Measurements from ENCODE around the gene TMEM109.

TMEM109 gene

GRCh38 chr11:60912223-60912850 is 1.6 kb upstream of the TMEM109 start:
- DNase-seq, result no peak

DNA sequence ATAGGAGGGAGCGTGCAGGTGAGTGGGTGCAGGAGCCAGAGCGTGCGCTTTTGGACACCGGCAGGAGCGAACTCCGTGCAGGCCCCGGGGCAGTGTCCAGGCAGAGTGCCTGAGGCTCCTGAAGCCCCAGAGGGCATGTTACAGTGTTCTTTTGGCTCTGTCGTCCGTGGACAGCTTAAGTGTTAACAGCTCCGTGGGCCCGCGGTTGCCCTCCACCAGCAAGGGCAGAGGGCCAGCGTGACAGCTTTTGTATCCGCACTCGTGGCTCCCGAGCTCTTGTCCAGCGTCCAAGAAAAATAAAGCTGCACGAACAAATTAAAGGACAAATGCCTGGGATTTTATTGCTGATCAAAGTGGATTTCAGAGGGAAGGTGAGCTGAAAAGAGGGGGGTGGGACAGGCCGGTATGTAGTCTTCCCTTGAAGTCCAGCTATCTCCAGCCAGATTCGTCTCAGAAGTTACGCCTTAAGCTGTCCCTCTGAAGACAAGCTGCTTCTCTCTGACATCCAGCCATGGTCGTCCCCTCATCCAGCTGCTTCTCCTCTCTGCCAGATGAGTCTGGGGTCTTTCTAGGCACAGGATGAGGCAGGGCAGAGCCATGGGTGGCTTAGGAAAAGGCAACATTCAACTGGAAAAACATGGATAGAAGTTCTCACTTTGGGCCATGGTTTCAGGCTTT is 968 bp upstream of the TMEM109 start:
- no peak for DNase-seq

- no peak for DNase-seq
Measured at GRCh38 chr11:60914633-60915247, 782 bp downstream of the TMEM109 start.

DNA sequence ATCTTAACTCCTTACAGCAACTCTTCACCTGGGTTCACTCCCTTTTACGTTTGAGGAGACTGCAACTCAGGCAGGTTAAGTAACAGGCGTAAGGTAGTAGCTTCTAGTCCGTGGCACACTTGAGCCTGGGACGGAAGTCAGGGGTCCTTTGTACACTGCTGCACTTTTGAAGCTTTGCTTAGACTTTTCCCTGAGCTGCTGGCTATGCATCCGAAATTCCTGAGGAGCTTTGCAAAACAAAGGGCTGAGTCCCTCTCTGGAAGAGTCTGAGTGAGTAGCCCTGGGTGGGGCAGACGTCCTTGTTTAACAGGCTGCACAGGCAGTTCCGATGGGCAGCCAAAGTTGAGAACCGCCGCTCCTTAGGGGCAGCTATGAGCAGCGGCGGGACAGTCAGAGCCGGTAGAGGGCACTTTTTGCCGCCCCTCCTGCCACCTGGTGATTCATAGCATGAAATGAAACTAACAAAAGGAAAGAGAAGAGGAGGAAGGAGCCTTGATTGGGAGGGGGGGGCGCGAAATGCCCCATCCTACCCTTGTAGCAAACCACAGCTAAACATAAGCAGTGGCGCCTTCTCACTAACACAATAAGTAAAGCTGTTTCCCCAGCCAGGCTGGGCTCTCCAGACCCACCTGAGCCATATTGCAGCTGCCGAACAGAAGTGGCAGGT is 1.4 kb downstream of the TMEM109 start:
- DNase-seq, result no peak

DNA sequence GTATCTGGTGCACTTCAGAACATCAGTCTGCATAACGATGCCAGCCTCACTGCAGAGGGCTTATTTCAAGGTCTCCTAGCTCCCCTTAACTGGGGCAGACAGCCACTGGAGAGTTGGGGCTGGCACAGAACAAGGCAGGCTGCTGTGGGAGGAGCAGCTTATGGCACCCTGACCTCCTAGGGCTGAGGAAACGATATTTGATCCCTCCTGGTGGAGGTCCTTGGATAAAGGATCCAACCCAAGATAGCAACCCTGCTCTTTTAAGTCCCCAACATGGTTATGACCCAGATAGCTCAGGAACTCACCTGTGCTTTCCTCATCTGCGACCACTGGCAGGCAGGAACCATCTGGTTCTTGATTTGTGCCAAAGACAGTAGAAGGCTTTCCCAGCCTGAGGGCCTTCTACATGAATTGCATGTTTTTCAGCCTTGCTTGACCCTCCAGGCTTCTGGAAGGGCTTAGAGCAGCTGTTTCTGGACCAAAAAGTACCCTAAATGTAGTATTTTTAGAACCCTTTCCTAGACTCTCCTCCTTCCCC is 2.8 kb downstream of the TMEM109 start:
- no peak for DNase-seq

GRCh38 chr11:60917267-60917666 is 3.3 kb downstream of the TMEM109 start:
- DNase-seq, result no peak

DNA sequence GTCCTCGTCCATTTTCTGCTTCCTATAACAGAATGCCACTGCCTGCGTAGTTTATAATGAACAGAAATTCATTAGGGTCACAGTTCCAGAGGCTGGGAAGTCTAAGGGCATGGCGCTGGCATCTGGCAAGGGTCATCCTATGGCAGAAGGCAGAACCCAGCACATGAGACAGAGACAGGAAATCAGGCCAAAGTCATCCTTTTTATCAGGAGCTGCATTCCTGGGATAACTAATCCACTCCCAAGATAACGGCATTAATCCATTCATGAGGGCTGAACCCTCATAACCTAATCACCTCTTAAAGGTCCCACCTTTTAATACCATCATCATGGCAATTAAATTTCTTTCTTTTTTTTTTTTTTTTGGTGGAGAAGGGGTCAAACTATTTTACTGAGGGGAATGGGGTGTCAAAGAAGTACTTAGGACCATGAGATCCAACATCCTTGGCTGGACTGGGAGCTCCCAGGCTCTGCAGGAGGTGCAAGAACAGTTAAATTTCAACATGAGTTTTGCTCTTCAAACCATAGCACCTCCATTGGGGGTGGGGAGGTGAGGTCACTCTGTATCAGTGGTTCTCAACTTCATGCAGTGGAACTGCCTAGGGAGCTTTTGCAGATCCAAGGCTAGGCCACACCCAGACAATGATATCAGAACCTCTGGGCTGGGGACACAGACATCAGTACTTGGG is 4.4 kb downstream of the TMEM109 start:
- no peak for DNase-seq

DNA sequence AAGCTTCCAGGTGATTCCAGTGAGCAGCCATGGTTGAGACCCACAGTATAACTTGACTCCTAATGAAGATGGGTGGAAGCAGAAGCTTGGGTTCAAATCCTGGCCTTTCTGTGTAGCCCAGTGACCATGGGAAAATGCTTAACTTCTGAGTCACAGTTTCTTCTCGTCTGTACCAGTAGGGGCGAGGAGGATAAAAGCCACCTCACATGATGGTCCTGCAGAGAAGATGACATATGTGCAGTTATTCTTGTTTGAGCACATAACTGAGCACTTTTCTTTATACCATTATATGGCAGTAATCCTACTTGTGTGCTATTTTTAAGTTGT is 4.9 kb downstream of the TMEM109 start:
- no peak for DNase-seq

GRCh38 chr11:60919320-60919719 is 5.4 kb downstream of the TMEM109 start:
- DNase-seq, result no peak

DNA sequence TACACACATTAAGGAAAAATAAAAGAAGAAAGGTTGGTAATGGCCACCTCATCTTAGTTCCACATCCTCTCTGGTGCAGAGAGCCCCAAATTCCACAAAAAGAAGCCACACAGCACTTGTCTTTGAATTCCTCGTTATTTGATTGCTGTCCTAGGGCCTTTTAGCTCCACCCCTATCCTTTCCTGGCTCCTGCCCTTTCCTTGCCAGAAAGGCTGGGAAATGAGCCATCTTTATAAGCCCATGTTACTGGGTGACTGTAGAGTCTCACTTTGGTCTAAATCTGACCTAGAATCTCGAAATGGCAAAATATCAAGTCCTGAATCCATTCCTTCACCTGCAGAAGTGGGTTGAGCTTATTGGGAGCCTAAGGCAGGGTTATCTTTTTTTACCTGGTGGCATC is 6.0 kb downstream of the TMEM109 start:
- no peak for DNase-seq

GRCh38 chr11:60921259-60921658 is 7.3 kb downstream of the TMEM109 start:
- DNase-seq, result no peak

DNA sequence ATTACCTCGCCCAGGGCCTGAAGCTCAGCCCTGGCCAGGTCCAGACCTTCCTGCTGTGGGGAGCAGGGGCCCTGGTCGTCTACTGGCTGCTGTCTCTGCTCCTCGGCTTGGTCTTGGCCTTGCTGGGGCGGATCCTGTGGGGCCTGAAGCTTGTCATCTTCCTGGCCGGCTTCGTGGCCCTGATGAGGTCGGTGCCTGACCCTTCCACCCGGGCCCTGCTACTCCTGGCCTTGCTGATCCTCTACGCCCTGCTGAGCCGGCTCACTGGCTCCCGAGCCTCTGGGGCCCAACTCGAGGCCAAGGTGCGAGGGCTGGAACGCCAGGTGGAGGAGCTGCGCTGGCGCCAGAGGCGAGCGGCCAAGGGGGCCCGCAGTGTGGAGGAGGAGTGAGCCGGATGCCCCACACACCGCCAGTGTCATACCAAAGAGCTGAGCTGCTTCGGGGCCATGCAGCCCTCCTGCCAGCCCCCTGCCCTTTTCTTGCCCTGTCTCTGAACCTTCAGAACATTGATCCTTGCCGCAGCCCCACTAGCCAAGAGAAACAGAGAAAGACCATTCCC is 7.9 kb downstream of the TMEM109 start:
- DNase-seq, result no peak

- no peak for DNase-seq
Measured at GRCh38 chr11:60922906-60923305, 8.9 kb downstream of the TMEM109 start.

DNA sequence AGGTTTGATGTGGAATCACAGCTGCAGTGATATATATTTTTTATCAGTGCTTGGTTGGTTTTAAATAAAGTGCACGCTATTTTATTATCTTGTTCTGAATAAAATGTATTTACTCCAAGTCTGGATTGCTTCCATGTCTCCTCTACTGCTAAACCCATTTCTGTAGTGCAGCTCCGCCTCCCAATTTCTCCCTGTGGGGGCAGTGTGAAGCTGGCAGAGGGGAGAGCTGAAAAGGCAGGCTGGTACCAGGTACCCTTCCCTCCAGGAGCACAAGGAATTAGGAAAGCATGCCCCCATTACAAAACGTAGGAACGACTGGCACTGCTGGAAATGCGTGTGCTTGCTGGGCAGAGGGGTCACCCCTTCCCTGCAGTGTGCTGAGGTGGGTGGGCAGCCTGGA is 9.4 kb downstream of the TMEM109 start:
- DNase-seq, result no peak

DNA sequence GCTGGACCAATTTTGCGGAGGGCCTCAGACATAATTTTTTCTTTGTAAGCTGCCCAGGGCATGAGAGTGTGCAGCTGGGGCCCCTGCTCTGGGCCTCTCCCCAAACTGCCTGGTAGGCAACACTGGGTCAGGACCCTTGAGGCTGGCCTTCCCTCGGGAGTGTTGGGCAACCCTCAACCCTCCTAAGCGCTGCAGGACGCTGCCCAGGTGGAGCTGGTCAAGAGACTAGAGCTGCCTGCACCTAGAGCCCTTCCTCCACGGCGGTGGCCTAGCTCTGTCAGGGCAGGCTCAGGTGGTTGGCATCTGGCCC is 9.8 kb downstream of the TMEM109 start:
- DNase-seq, result no peak

DNA sequence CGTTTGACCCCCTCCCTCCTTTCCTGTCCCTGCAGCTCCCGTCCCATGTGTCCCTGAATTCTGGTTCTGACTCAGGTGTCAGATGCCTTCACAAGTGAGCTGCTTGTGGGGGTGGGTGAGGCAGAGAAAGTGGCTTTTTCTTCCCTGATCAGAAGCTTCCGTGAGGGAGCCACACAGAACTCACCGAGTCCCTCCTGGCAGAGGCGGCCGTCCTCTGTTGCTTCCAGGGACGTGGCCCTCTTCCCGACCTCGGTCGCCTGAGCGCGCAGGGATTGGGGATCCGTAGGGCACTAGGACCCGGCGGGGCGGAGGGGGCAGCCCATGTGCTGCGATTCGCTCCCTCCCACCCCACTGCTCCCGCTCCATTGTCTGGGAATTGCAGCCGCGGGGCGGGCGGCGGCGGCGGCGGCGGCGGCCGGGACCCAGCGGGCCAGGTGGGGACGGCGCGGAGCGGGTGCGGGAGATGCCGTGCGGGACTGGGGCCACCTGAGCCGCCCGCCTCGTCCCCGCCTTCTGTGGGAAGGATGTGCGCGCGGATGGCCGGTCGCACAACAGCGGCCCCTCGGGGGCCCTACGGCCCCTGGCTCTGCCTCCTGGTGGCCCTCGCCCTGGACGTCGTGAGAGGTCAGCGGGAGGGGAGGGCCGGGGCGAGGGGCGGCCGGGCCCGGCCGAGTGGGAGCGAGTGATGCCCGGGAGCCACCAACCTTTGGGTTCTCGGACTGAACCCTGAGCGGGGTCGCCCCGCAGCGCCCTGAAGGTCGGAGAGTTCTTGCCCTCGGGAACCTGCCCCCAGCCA is 10.3 kb downstream of the TMEM109 start, which contains the start of gene TMEM132A:
TMEM132A (plus strand) TSS at position 351 of the 796 bp plus-strand sequence; CDS start at position 525, 174 bp downstream.
- no peak for DNase-seq

GRCh38 chr11:60924906-60925853 is 11.2 kb downstream of the TMEM109 start:
- no peak for DNase-seq

DNA sequence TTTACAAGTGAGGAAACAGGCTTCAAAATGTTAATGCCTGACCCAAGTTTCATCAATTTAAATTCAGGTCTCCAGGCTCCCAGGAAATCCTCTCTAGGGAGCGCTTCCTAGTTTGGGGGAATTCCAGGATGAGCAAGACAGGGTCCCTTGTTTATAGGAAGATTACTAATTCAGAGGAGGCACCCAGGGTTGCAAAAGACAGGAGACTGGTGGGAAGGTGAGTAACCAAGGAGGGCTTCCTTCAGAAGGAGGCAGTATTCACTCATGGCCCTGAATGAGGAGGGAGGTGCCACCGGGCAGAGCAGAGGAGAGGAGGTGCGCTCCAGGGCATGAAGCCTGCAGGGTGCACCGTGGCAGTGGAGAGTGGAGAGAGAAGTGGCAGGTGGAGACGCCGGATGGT is 11.9 kb downstream of the TMEM109 start:
- no peak for DNase-seq

DNA sequence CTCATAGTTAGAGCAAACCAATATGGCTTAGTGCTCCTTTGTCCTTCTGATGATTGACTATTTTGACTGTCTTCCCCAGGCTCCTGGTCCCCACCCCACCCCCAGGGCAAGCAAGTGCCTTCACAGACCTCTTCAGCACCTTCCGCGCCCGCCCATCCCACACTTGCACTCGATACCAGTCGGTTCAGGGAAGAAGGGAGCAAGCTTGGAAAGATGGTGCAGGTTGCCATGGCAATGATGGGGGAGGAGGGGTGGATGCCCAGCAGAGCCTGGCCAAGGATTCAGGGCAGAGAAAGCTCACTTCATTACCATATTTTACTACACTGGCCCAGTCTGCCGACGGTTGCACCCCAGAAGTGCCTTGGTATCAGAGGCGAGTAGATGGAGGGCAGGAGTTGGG is 12.5 kb downstream of the TMEM109 start:
- no peak for DNase-seq

GRCh38 chr11:60927061-60927592 is 13.2 kb downstream of the TMEM109 start:
- no peak for DNase-seq

- DNase-seq, result no peak
Measured at GRCh38 chr11:60927600-60927999, 13.6 kb downstream of the TMEM109 start.

Data from SHP77 treated with DMSO at 0.1 percent for 48 hours (cell line).